Effector memory CD4-positive, alpha-beta T cell (primary cell): Measurements from ENCODE around the gene FOXO3.

ENCODE experiments used
- DNase-seq, 3 donors: peaks; one replicate each; pipeline ENCODE4 v3.0.0-alpha.2; 2020
- H3K27ac ChIP-seq: 2 replicates; pipeline ENCODE4 v1.7.0; 2013; ENCODE audit warnings: mild to moderate bottlenecking, low read length, moderate library complexity; ENCODE audit not compliant: insufficient read depth, poor library complexity, severe bottlenecking
- H3K27me3 ChIP-seq: replicated peaks from 2 replicates; pipeline ENCODE4 v1.7.0; 2013; ENCODE audit warnings: mild to moderate bottlenecking, low read length; ENCODE audit not compliant: insufficient read depth, control insufficient read depth, poor library complexity, severe bottlenecking
- H3K36me3 ChIP-seq: 2 replicates; pipeline ENCODE4 v1.7.0; 2013; ENCODE audit warnings: mild to moderate bottlenecking, low read length, moderate library complexity; ENCODE audit not compliant: control insufficient read depth, insufficient read depth
- H3K4me1 ChIP-seq: 2 replicates; pipeline ENCODE4 v1.7.0; 2013; ENCODE audit warnings: low read length, mild to moderate bottlenecking; ENCODE audit not compliant: control insufficient read depth, insufficient read depth, poor library complexity, severe bottlenecking
- H3K4me3 ChIP-seq: 2 replicates; pipeline ENCODE4 v1.7.0; 2013; ENCODE audit warnings: low read length, low read depth, mild to moderate bottlenecking; ENCODE audit not compliant: insufficient read depth, poor library complexity, severe bottlenecking
- H3K9me3 ChIP-seq: 2 replicates; pipeline ENCODE4 v1.7.0; 2013; ENCODE audit warnings: mild to moderate bottlenecking, low read length, moderate library complexity; ENCODE audit not compliant: control insufficient read depth

The FOXO3 gene

DNA sequence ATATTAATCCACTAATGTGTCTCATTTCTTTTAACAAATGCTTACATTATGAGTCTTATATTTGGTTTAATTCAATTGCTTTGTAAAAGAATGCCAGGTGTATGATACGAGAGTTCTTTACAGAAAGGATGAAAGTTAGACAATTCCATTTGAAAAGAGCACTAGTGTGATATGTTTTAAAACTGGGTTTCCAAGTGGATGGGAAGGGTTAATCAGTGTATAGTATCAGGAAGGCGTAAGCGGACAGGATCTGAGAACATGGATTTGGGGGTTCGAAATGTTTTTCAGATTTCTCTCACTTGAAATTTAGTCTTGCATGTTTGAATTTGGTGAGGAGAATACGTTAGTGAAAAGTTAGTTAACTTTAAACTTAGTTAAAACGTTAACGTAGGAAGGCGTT lies 2.6 kb downstream of the FOXO3 start:
- Histone ChIP-seq H3K4me3 (no peak overlapping the region), H3K9me3 (no peaks in the 10 kb centered on the region), H3K27me3 (no peaks in the 10 kb centered on the region), H3K36me3 (peaks cover 3% of the 10 kb centered on the region), H3K4me1 (peaks cover 29% of the 10 kb centered on the region), H3K27ac (no peak overlapping the region)
- no peak for DNase-seq

DNA sequence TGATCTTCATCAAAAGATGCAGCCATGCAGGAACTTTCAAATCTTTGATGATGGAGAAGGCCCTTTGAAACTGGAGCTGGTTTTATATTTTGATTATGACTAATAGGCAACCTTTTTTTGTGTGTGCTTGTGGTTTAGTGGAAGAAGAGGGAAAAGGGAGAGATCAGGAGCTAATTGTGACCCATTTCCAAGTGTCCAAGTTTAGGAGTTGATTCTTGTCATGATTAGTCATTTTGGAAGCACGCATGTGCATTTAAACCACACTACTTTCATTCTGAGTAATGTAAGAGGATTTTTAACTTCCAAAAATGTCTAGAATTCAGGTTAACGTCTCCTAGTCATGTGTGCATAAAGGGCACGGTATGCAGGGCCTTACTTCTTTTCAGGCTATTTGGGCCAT lies 3.5 kb downstream of the FOXO3 start:
- H3K9me3 ChIP-seq: no peaks in the 10 kb centered on the region
- peaks cover 5% of the 10 kb centered on the region for H3K36me3 ChIP-seq
- no peaks in the 10 kb centered on the region for H3K27me3 ChIP-seq
- peaks cover 29% of the 10 kb centered on the region for H3K4me1 ChIP-seq
- H3K4me3 ChIP-seq: no peak overlapping the region
- peak overlapping the region; percentile 10 for H3K27ac ChIP-seq
- DNase-seq: no peak

DNA sequence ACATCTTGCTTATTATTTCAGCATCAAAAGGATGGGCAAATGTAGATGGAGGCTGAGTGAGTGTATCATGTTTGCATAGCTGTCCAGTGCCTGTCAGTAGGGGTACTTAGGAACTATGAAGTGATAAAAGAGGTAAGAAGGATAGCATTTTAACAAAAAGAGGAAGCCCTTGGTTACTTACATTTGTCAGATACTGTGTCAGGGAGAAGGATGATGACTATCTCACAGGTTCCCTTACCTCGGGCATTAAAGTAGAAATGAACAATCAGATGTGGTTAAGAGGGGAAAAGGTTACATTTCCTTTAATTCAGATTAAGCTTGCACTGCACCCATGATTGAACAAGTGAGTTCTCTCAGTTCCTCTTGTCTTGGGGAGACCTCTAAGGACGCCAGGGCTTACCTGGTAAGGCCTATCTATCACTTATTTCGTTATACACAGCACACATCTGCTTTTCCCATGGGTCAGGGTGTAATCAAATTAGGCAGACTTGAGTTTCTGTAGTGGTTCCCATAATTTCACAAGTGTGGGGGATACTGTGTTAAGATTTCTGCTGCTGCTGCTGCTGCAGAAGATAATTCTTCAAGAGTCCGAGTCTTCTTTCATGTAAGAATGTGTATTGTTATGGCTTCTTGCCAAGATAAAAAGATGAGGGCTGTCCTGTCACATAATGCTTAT lies 4.5 kb downstream of the FOXO3 start:
- H3K4me3 ChIP-seq: no peak overlapping the region
- peaks cover 10% of the 10 kb centered on the region for H3K36me3 ChIP-seq
- DNase-seq: no peak
- no peaks in the 10 kb centered on the region for H3K9me3 ChIP-seq
- H3K27me3 ChIP-seq: no peaks in the 10 kb centered on the region
- peak overlapping the region; percentile 10 for H3K27ac ChIP-seq
- peaks cover 29% of the 10 kb centered on the region for H3K4me1 ChIP-seq

DNA sequence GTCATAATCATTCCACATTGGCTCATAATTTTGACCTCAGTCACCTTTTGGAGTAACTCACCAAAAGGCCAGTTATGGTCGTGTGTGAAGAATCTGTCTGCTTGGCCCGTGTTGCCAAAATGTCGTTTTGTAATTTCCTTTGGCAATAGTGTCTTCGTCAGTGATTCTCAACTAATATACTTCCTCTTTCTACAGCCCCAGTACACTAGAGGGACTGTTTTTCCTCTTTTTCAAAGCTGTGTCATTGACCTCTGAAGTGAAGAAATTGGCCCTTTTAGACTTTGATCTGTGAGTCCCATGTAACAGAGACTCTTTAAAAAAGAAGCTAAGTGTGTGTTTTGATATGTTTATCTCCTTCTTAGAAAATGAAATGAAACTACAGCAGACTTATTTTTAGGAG lies 5.2 kb downstream of the FOXO3 start:
- no peak for DNase-seq
- Histone ChIP-seq H3K36me3 (peaks cover 12% of the 10 kb centered on the region), H3K9me3 (no peaks in the 10 kb centered on the region), H3K4me3 (no peak overlapping the region), H3K4me1 (peaks cover 29% of the 10 kb centered on the region), H3K27ac (peak overlapping the region; percentile 10), H3K27me3 (no peaks in the 10 kb centered on the region)

DNA sequence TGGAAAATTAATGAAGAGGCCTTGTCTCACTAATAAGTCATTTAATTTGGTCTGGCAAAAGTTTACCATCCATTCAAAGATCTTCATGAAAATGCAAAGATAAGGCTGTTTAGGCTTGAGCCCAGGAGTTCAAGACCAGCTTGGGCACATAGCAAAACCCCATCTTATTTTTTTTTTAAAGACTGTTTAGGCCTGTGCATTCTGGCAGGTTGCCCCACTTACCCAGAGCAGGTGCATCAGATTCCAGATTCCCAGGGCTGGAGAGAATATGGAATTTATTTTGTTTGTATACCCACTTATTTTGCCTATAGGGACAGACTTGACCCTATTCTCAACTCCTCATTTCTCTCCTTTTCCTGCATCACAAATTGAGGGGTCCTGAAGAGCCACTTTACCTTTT lies 5.7 kb downstream of the FOXO3 start:
- peaks cover 29% of the 10 kb centered on the region for H3K4me1 ChIP-seq
- peaks cover 15% of the 10 kb centered on the region for H3K36me3 ChIP-seq
- H3K27me3 ChIP-seq: no peaks in the 10 kb centered on the region
- H3K9me3 ChIP-seq: no peaks in the 10 kb centered on the region
- H3K27ac ChIP-seq: no peak overlapping the region
- no peak overlapping the region for H3K4me3 ChIP-seq
- DNase-seq: no peak

GRCh38 chr6:108568101-108568500 lies 7.4 kb downstream of the FOXO3 start:
- Histone ChIP-seq H3K4me3 (no peak overlapping the region), H3K27ac (no peak overlapping the region), H3K9me3 (no peaks in the 10 kb centered on the region), H3K4me1 (peaks cover 23% of the 10 kb centered on the region), H3K27me3 (no peaks in the 10 kb centered on the region), H3K36me3 (peaks cover 15% of the 10 kb centered on the region)
- DNase-seq: no peak

- Histone ChIP-seq H3K4me3 (no peak overlapping the region), H3K27ac (no peak overlapping the region), H3K9me3 (no peaks in the 10 kb centered on the region), H3K4me1 (peaks cover 23% of the 10 kb centered on the region), H3K36me3 (peaks cover 15% of the 10 kb centered on the region), H3K27me3 (no peaks in the 10 kb centered on the region)
- DNase-seq: no peak
Observed at GRCh38 chr6:108568551-108569305, 8.0 kb downstream of the FOXO3 start.

- Histone ChIP-seq H3K36me3 (peaks cover 15% of the 10 kb centered on the region), H3K27ac (no peak overlapping the region)
Observed at GRCh38 chr6:108570517-108570916, 9.8 kb downstream of the FOXO3 start.

DNA sequence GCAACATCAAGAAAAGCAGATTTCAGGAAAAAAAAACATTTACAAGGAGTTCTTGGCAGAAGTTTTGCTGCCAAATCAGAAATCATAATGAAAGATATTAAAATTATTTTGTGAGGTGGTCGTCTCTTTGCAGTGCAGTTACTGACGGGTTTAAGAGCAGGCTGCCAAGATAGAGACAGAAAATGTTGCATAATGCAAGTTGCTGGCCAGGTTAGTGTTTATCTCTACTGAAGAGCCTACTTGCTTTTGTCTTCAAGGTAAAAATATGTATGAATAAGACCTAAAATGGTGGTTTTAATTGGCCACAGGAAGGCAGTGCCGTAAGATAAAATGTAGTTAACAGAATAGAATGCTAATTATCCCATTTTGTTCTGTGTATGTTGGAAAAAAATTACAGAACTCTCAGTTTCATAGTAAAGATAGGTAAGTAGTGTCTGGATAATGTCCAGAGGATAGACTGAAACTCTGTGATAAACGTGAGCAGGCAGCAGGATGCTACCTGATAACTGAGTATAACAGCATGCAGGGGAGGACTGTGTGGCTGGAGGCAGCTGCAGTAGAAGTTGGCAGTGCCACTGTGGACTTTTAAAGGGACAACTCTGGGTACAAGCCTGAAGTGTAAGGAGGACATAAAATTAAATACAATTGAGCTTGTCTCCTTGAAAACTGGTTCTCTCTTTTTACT lies 13.9 kb downstream of the FOXO3 start:
- Histone ChIP-seq H3K4me1 (no peaks in the 10 kb centered on the region), H3K36me3 (peaks cover 5% of the 10 kb centered on the region), H3K27ac (no peak overlapping the region), H3K27me3 (no peaks in the 10 kb centered on the region), H3K4me3 (no peak overlapping the region), H3K9me3 (no peaks in the 10 kb centered on the region)
- DNase-seq: no peak

More at GRCh38 chr6:108570517-108570916, 9.8 kb downstream of the FOXO3 start:
- Histone ChIP-seq H3K4me3 (no peak overlapping the region), H3K9me3 (no peaks in the 10 kb centered on the region), H3K4me1 (peaks cover 12% of the 10 kb centered on the region), H3K27me3 (no peaks in the 10 kb centered on the region)
- no peak for DNase-seq
